DND-41 (cell line): ENCODE results near the gene TMIE.

ENCODE experiments used
- CTCF ChIP-seq: IDR thresholded peaks from 2 replicates; pipeline ENCODE4 v1.5.1; 2012; ENCODE audit warnings: borderline replicate concordance, low read length, moderate library complexity, mild to moderate bottlenecking; ENCODE audit not compliant: poor library complexity, severe bottlenecking; ENCODE audit errors: extremely low read depth
- EZH2 ChIP-seq: IDR thresholded peaks from 3 replicates; pipeline ENCODE4 v1.6.1; 2012; ENCODE audit warnings: borderline replicate concordance, low read depth, mild to moderate bottlenecking, moderate library complexity, low read length, inconsistent platforms; ENCODE audit not compliant: severe bottlenecking

- TF ChIP-seq CTCF: no peak
- TF ChIP-seq EZH2: no peak
Observed at GRCh38 chr3:46699676-46700523, 1.3 kb upstream of the TMIE start.
